K562 (cell line): Measurements from ENCODE around the gene ASGR1. TPM values are rescaled to one million over a fixed set of nuclear protein-coding genes. Genes with fewer than 3 reads are reported as not detected.

Experiments used
- ATAC-seq: fragments of 200-7000 bp; cut with Tn5 transposase; 3 replicates; pipeline ENCODE4 v1.9.1; 2020; ENCODE audit warnings: moderate library complexity
- BruUV-seq: library from RNA; stranded (reverse); fragments of 400-500 nt; replicated peaks from 2 replicates; lab custom pipeline; 2021; lab: Mats Ljungman, UMichigan
- CTCF ChIA-PET: fragments of 300-600 bp; formaldehyde crosslinking; extraction: SDS; loops from one replicate; lab custom pipeline; 2021; ENCODE audit warnings: low intra/inter-chr PET ratio; lab: Yijun Ruan, JAX
- POLR2A ChIA-PET: fragments of 300-600, 350-650 bp; sonication (Branson Sonifier 250); formaldehyde crosslinking; extraction: SDS; loops from one replicate; lab custom pipeline; 2021; ENCODE audit warnings: antibody characterized with exemption, inconsistent platforms; lab: Yijun Ruan, JAX
- DNase-seq, 4 experiments: peaks; one replicate each; pipeline versions ENCODE4 v3.0.0 to v3.0.0-alpha.2; 2011 to 2018; ENCODE audit warnings: low spot score in 3 of 4, mixed read lengths in 3 of 4; ENCODE audit errors: extremely low read depth in 1 of 4
- FAIRE-seq: peaks from 2 replicates; lab custom pipeline; 2011; peaks lifted over from hg19 to GRCh38; lab: Jason Lieb, UNC
- H2AFZ ChIP-seq: 2 replicates; pipeline ENCODE4 v1.6.0; 2011; ENCODE audit warnings: low read depth, low read length, control low read depth, inconsistent platforms
- H3K27ac ChIP-seq: fragments of 200-600 bp; 3 replicates; pipeline ENCODE4 v1.8.0; 2011; ENCODE audit warnings: low read depth, mild to moderate bottlenecking, control low read depth, inconsistent platforms, low read length, moderate library complexity, mixed read lengths; ENCODE audit errors: extremely low read depth
- H3K27me3 ChIP-seq, 2 experiments: fragments of 300-600 bp in 1 of 2; 2 replicates in 1 of 2; 3 replicates in 1 of 2; pipeline versions ENCODE4 v1.6.0 to v1.8.0; 2011; ENCODE audit warnings: inconsistent platforms in 2 of 2, low read length in 2 of 2, mild to moderate bottlenecking in 1 of 2, mixed read lengths in 1 of 2, moderate library complexity in 1 of 2; ENCODE audit not compliant: control insufficient read depth in 2 of 2, insufficient read depth in 2 of 2
- H3K36me3 ChIP-seq: fragments of 300-600 bp; 3 replicates; pipeline ENCODE4 v1.8.0; 2011; ENCODE audit warnings: mild to moderate bottlenecking, low read length, inconsistent platforms; ENCODE audit not compliant: control insufficient read depth, insufficient read depth
- H3K4me1 ChIP-seq, 2 experiments: fragments of 200-600 bp in 1 of 2; replicated peaks in 1 of 2; 2 replicates in 1 of 2; 3 replicates in 1 of 2; pipeline versions ENCODE4 v1.5.1 to v1.8.0; 2011; ENCODE audit warnings: inconsistent platforms in 2 of 2, low read length in 2 of 2, mild to moderate bottlenecking in 1 of 2, mixed read lengths in 1 of 2, moderate library complexity in 1 of 2; ENCODE audit not compliant: control insufficient read depth in 2 of 2, insufficient read depth in 2 of 2
- H3K4me2 ChIP-seq: 2 replicates; pipeline ENCODE4 v1.6.1; 2011; ENCODE audit warnings: low read length, control low read depth, inconsistent platforms, mixed read lengths; ENCODE audit not compliant: insufficient read depth
- H3K4me3 ChIP-seq: fragments of 200-600 bp; sonication (generic), shearing (Covaris generic); 2 replicates; pipeline ENCODE4 v1.5.1; 2016; ENCODE audit warnings: control low read depth, inconsistent platforms
- H3K79me2 ChIP-seq: fragments of 200-600 bp; 3 replicates; pipeline ENCODE4 v1.8.0; 2011; ENCODE audit warnings: low read length, inconsistent platforms; ENCODE audit not compliant: control insufficient read depth, insufficient read depth
- H3K9ac ChIP-seq, 2 experiments: 2 replicates each; pipeline versions ENCODE4 v1.6.0 to v1.6.1; 2011; ENCODE audit warnings: low read depth in 2 of 2, low read length in 2 of 2, control low read depth in 1 of 2, inconsistent platforms in 1 of 2, mild to moderate bottlenecking in 1 of 2, mixed read lengths in 1 of 2; ENCODE audit not compliant: insufficient read depth in 1 of 2
- H3K9me1 ChIP-seq: one replicate; pipeline ENCODE4 v1.6.0; 2011; ENCODE audit warnings: inconsistent platforms, mild to moderate bottlenecking, low read length, moderate library complexity; ENCODE audit not compliant: control insufficient read depth, insufficient read depth
- H3K9me3 ChIP-seq: replicated peaks from 2 replicates; pipeline ENCODE4 v1.5.1; 2011; ENCODE audit warnings: low read depth, low read length, inconsistent platforms; ENCODE audit not compliant: control insufficient read depth, insufficient read depth
- H4K20me1 ChIP-seq: replicated peaks from 2 replicates; pipeline ENCODE4 v1.6.1; 2011; ENCODE audit warnings: low read length, inconsistent platforms, mixed read lengths; ENCODE audit not compliant: control insufficient read depth, insufficient read depth
- CREB3L1 ChIP-seq: fragments of 450-650 bp; IDR thresholded peaks from 2 replicates; pipeline ENCODE4 v1.6.1; 2014; ENCODE audit warnings: low read depth, mild to moderate bottlenecking, moderate library complexity, borderline replicate concordance
- FIP1L1 ChIP-seq: fragments of 200-400 bp; formaldehyde crosslinking; IDR thresholded peaks from 2 replicates; pipeline ENCODE4 v1.6.1; 2018; ENCODE audit warnings: mild to moderate bottlenecking, low read depth, low read length; ENCODE audit not compliant: poor library complexity, severe bottlenecking
- FOS ChIP-seq: IDR thresholded peaks from 3 replicates; pipeline ENCODE4 v1.6.1; 2011; ENCODE audit not compliant: insufficient read length; ENCODE audit errors: extremely low read depth
- GATA2 ChIP-seq: sonication (generic); formaldehyde crosslinking; IDR thresholded peaks from 2 replicates; pipeline ENCODE4 v1.4.0; 2020; ENCODE audit warnings: mild to moderate bottlenecking, missing genetic modification reagents
- KDM5B ChIP-seq: fragments of 200-600 bp; sonication (generic); IDR thresholded peaks from 2 replicates; pipeline ENCODE4 v1.6.1; 2012; ENCODE audit warnings: low read depth, mild to moderate bottlenecking, moderate library complexity, low read length, control low read depth, inconsistent platforms; ENCODE audit not compliant: insufficient replicate concordance
- MEF2A ChIP-seq: IDR thresholded peaks from 2 replicates; pipeline ENCODE4 v1.6.1; 2011; ENCODE audit warnings: low read depth, mild to moderate bottlenecking, low read length, moderate library complexity; ENCODE audit not compliant: control insufficient read depth
- PCBP1 ChIP-seq: fragments of 200-400 bp; formaldehyde crosslinking; IDR thresholded peaks from 2 replicates; pipeline ENCODE4 v1.6.1; 2018; ENCODE audit warnings: mild to moderate bottlenecking, low read depth, low read length; ENCODE audit not compliant: poor library complexity, severe bottlenecking
- SRSF9 ChIP-seq: fragments of 200-400 bp; formaldehyde crosslinking; IDR thresholded peaks from 2 replicates; pipeline ENCODE4 v1.6.1; 2017; ENCODE audit warnings: low read depth, low read length, borderline replicate concordance
- TAF7 ChIP-seq: fragments of 450-650 bp; IDR thresholded peaks from 2 replicates; pipeline ENCODE4 v1.6.1; 2016; ENCODE audit warnings: missing genetic modification characterization, missing compliant biosample characterization
- THRA ChIP-seq: fragments of 450-650 bp; IDR thresholded peaks from 2 replicates; pipeline ENCODE4 v1.6.1; 2017; ENCODE audit warnings: mild to moderate bottlenecking, moderate library complexity
- ZC3H4 ChIP-seq: sonication (generic); formaldehyde crosslinking; IDR thresholded peaks from 2 replicates; pipeline ENCODE4 v1.9.0; 2021; ENCODE audit warnings: missing genetic modification reagents, borderline replicate concordance
- ZHX1 ChIP-seq: fragments of 150-350 bp; conservative IDR thresholded peaks from 2 replicates; pipeline ENCODE4 v1.6.1; 2014; ENCODE audit warnings: low read length
- ZNF280A ChIP-seq: fragments of 450-650 bp; IDR thresholded peaks from 2 replicates; pipeline ENCODE4 v1.6.1; 2018; ENCODE audit warnings: mild to moderate bottlenecking, low read depth; ENCODE audit not compliant: partially characterized antibody
- ZNF695 ChIP-seq: fragments of 450-650 bp; formaldehyde crosslinking; IDR thresholded peaks from 2 replicates; pipeline ENCODE4 v1.4.0; 2020; ENCODE audit warnings: mild to moderate bottlenecking, moderate library complexity
- ZNF696 ChIP-seq: fragments of 250-450 bp; sonication (Bioruptor Pico); conservative IDR thresholded peaks from 2 replicates; pipeline ENCODE4 v1.4.0; 2020; ENCODE audit warnings: mild to moderate bottlenecking, moderate library complexity
- WGBS: fragments of 100-300 bp; shearing (Covaris generic); methylation state at CpG from one replicate; pipeline ENCODE4 v1.1.6; 2016; ENCODE audit warnings: low coverage, mixed read lengths; ENCODE audit not compliant: insufficient coverage; ENCODE audit errors: missing lambda C conversion rate; 5-methylcytosine and 5-hydroxymethylcytosine counted together
- in situ Hi-C: fragments of 300-500 bp; cut with MboI; formaldehyde crosslinking; loops from 4 replicates; pipeline ENCODE4 v1.15.0; 2018; ENCODE audit warnings: inconsistent platforms, mixed read lengths
- intact Hi-C: fragments of 100-400 bp; cut with micrococcal nuclease; formaldehyde crosslinking; loops from 2 replicates; pipeline ENCODE4 v1.14.2; 2022
- polyA plus RNA-seq, 8 experiments: library from polyadenylated mRNA; depleted of rRNA in 4 of 8; stranded (reverse) in 5 of 8; unstranded in 3 of 8; fragments of >200 nt; fragmentation: Nextera tagmentation in 2 of 8; fragmentation: Illumina TruSeq in 1 of 8; extraction: Ambion mirVana in 2 of 8; extraction: Trizol in 1 of 8; gene quantifications; 2 replicates each; pipeline versions ENCODE4 v1.2.1 to v1.2.3, GENCODE V29; 2011 to 2014; ENCODE audit warnings: inconsistent platforms in 1 of 8, missing spikeins in 1 of 8
- total RNA-seq, 7 experiments: library from RNA; depleted of rRNA in 6 of 7; stranded (reverse); fragments of >200 nt in 6 of 7; fragmentation: Illumina TruSeq in 2 of 7; extraction: Trizol in 2 of 7; gene quantifications; 2 replicates each; pipeline versions ENCODE4 v1.2.1 to v1.2.3, GENCODE V29; 2011 to 2021; ENCODE audit warnings: low replicate concordance in 1 of 7

ASGR1 gene
- total and polyA plus RNA-seq, 9 of the 15 experiments (the other 6 are each of a cell fraction or from before 2014, with no cell fraction given): 0.11 to 1.0 (median 0.64) TPM; not detected in 2

GRCh38 chr17:7203391-7203790, 24.2 kb upstream of the ASGR1 start:
- Histone ChIP-seq H3K27ac (no peak overlapping the region), H4K20me1 (0 out of 2 replicates have a peak, but pooled peaks cover 3% of the 10 kb centered on the region), H3K4me1 (peaks cover 7 to 32% of the 10 kb centered on the region in 2 experiments; a peak in 4 of 5 replicates), H3K9ac (no peak overlapping the region), H3K79me2 (no peaks in the 10 kb centered on the region), H3K4me2 (no peak overlapping the region), H3K9me1 (no peaks in the 10 kb centered on the region), H3K27me3 (no peaks in the 10 kb centered on the region), H3K4me3 (no peak overlapping the region), H3K9me3 (no peaks in the 10 kb centered on the region), H3K36me3 (peaks cover 21% of the 10 kb centered on the region; the same call in 2 of the 3 replicates), H2AFZ (no peak overlapping the region)
- no TSS peak for BruUV-seq
- FAIRE-seq (no peak), DNase-seq (no peak), ATAC-seq (no peak)
- 96% methylated on average over 8 of the region's 16 CpGs for WGBS
- intact Hi-C loops: no loop called here
- in situ Hi-C loops: no loop called here
- ChIA-PET POLR2A (no interaction called here), CTCF (no interaction called here)
- no peak for TF ChIP-seq KDM5B
- TF ChIP-seq THRA: no peak
- no peak for TF ChIP-seq TAF7 (tag)
- no peak for TF ChIP-seq GATA2 (CRISPR knock-in tag)
- no peak for TF ChIP-seq ZNF280A
- TF ChIP-seq CREB3L1: no peak
- TF ChIP-seq ZC3H4: no peak
- TF ChIP-seq ZNF696 (CRISPR knock-in tag): no peak
- no peak for TF ChIP-seq PCBP1
- no peak for TF ChIP-seq ZNF695
- no peak for TF ChIP-seq FIP1L1
- no peak for TF ChIP-seq SRSF9
- TF ChIP-seq ZHX1: no peak
- no peak for TF ChIP-seq MEF2A
- no peak for TF ChIP-seq FOS
